ENCODE results near the gene ALK.

The ALK gene

GRCh38 chr2:29373870-29374269, 547.5 kb downstream of the ALK start:
- Histone ChIP-seq H3K9me3 (no peaks in the 10 kb centered on the region), H3K4me1 (0 out of 2 replicates have a peak, but pooled peaks cover 4% of the 10 kb centered on the region), H3K4me2 (no peak overlapping the region), H3K9ac (no peak overlapping the region), H3K4me3 (no peak overlapping the region), H4K20me1 (no peaks in the 10 kb centered on the region), H3K27me3 (no peaks in the 10 kb centered on the region), H3K27ac (no peak overlapping the region), H3K36me3 (no peaks in the 10 kb centered on the region)
- TF ChIP-seq Cebpa-rat (IDR thresholded peaks at IDR 0.05), result no peak

- TF ChIP-seq Cebpa-rat (IDR thresholded peaks at IDR 0.05), result no peak
- Histone ChIP-seq H3K27me3 (no peaks in the 10 kb centered on the region), H3K36me3 (no peaks in the 10 kb centered on the region), H3K9ac (no peak overlapping the region), H4K20me1 (no peaks in the 10 kb centered on the region), H3K4me1 (0 out of 2 replicates have a peak, but pooled peaks cover 4% of the 10 kb centered on the region), H3K27ac (no peak overlapping the region), H3K4me3 (no peak overlapping the region), H3K4me2 (no peak overlapping the region), H3K9me3 (no peaks in the 10 kb centered on the region)
These were observed 549.2 kb downstream of the ALK start for GRCh38 chr2:29372185-29372584.

GRCh38 chr2:29370581-29371125, 550.7 kb downstream of the ALK start:
- H3K9me3 ChIP-seq, result no peaks in the 10 kb centered on the region
- no peak for TF ChIP-seq Cebpa-rat (IDR thresholded peaks at IDR 0.05)
- H3K4me2 ChIP-seq, result no peak overlapping the region
- no peaks in the 10 kb centered on the region for H3K36me3 ChIP-seq
- no peaks in the 10 kb centered on the region for H3K27me3 ChIP-seq
- H3K4me3 ChIP-seq, result no peak overlapping the region
- no peak overlapping the region for H3K27ac ChIP-seq
- H3K9ac ChIP-seq, result no peak overlapping the region
- H4K20me1 ChIP-seq, result no peaks in the 10 kb centered on the region
- no peaks in the 10 kb centered on the region for H3K4me1 ChIP-seq

- Histone ChIP-seq H3K9ac (no peak overlapping the region), H3K27me3 (no peaks in the 10 kb centered on the region), H4K20me1 (no peaks in the 10 kb centered on the region), H3K36me3 (no peaks in the 10 kb centered on the region), H3K4me2 (no peak overlapping the region), H3K9me3 (no peaks in the 10 kb centered on the region), H3K4me3 (no peak overlapping the region), H3K27ac (no peak overlapping the region), H3K4me1 (no peaks in the 10 kb centered on the region)
- TF ChIP-seq Cebpa-rat (IDR thresholded peaks at IDR 0.05), result no peak
These were observed 551.2 kb downstream of the ALK start for GRCh38 chr2:29370173-29370572.

GRCh38 chr2:29368659-29369040, 552.7 kb downstream of the ALK start:
- no peak overlapping the region for H3K4me3 ChIP-seq
- H3K27ac ChIP-seq, result no peak overlapping the region
- no peaks in the 10 kb centered on the region for H3K36me3 ChIP-seq
- H3K9ac ChIP-seq, result no peak overlapping the region
- no peaks in the 10 kb centered on the region for H3K9me3 ChIP-seq
- H3K4me2 ChIP-seq, result no peak overlapping the region
- H4K20me1 ChIP-seq, result no peaks in the 10 kb centered on the region
- no peaks in the 10 kb centered on the region for H3K4me1 ChIP-seq
- H3K27me3 ChIP-seq, result no peaks in the 10 kb centered on the region
- no peak for TF ChIP-seq Cebpa-rat (IDR thresholded peaks at IDR 0.05)

GRCh38 chr2:29367986-29368658, 553.3 kb downstream of the ALK start:
- H3K4me2 ChIP-seq, result no peak overlapping the region
- H3K9ac ChIP-seq, result no peak overlapping the region
- no peak for TF ChIP-seq Cebpa-rat (IDR thresholded peaks at IDR 0.05)
- H3K27ac ChIP-seq, result no peak overlapping the region
- no peaks in the 10 kb centered on the region for H4K20me1 ChIP-seq
- H3K27me3 ChIP-seq, result no peaks in the 10 kb centered on the region
- no peaks in the 10 kb centered on the region for H3K4me1 ChIP-seq
- H3K36me3 ChIP-seq, result no peaks in the 10 kb centered on the region
- no peaks in the 10 kb centered on the region for H3K9me3 ChIP-seq
- no peak overlapping the region for H3K4me3 ChIP-seq

- TF ChIP-seq Cebpa-rat (IDR thresholded peaks at IDR 0.05), result no peak
- Histone ChIP-seq H3K4me2 (no peak overlapping the region), H3K36me3 (no peaks in the 10 kb centered on the region), H3K9me3 (no peaks in the 10 kb centered on the region), H3K9ac (no peak overlapping the region), H3K4me3 (no peak overlapping the region), H3K27me3 (no peaks in the 10 kb centered on the region), H4K20me1 (no peaks in the 10 kb centered on the region), H3K27ac (no peak overlapping the region), H3K4me1 (no peaks in the 10 kb centered on the region)
These were observed 558.3 kb downstream of the ALK start for GRCh38 chr2:29363111-29363510.

- no peak for TF ChIP-seq Cebpa-rat (IDR thresholded peaks at IDR 0.05)
These were observed 560.2 kb downstream of the ALK start for GRCh38 chr2:29361231-29361630.

GRCh38 chr2:29360016-29360784, 561.2 kb downstream of the ALK start:
- Histone ChIP-seq H3K4me2 (no peak overlapping the region), H4K20me1 (no peaks in the 10 kb centered on the region), H3K4me3 (no peak overlapping the region), H3K27ac (no peak overlapping the region), H3K9ac (no peak overlapping the region), H3K36me3 (no peaks in the 10 kb centered on the region), H3K9me3 (no peaks in the 10 kb centered on the region), H3K27me3 (no peaks in the 10 kb centered on the region), H3K4me1 (no peaks in the 10 kb centered on the region)
- TF ChIP-seq Cebpa-rat (IDR thresholded peaks at IDR 0.05), result no peak

More at GRCh38 chr2:29361231-29361630, 560.2 kb downstream of the ALK start:
- H3K9ac ChIP-seq, result no peak overlapping the region
- H4K20me1 ChIP-seq, result no peaks in the 10 kb centered on the region
- no peaks in the 10 kb centered on the region for H3K27me3 ChIP-seq
- H3K4me1 ChIP-seq, result no peaks in the 10 kb centered on the region
- H3K27ac ChIP-seq, result no peak overlapping the region
- H3K36me3 ChIP-seq, result no peaks in the 10 kb centered on the region
- H3K4me3 ChIP-seq, result no peak overlapping the region
- no peak overlapping the region for H3K4me2 ChIP-seq
- H3K9me3 ChIP-seq, result no peaks in the 10 kb centered on the region

GRCh38 chr2:29353403-29353991, 567.9 kb downstream of the ALK start:
- no peaks in the 10 kb centered on the region for H3K27me3 ChIP-seq
- no peak overlapping the region for H3K4me3 ChIP-seq
- H3K36me3 ChIP-seq, result no peaks in the 10 kb centered on the region
- no peak overlapping the region for H3K9ac ChIP-seq
- H4K20me1 ChIP-seq, result no peaks in the 10 kb centered on the region
- H3K27ac ChIP-seq, result no peak overlapping the region
- no peak for TF ChIP-seq Cebpa-rat (IDR thresholded peaks at IDR 0.05)
- H3K9me3 ChIP-seq, result no peaks in the 10 kb centered on the region
- H3K4me1 ChIP-seq, result no peaks in the 10 kb centered on the region
- H3K4me2 ChIP-seq, result no peak overlapping the region

Data from BLaER1 (cell line).